Measurements from ENCODE around the gene EZR.

Gene EZR

DNA sequence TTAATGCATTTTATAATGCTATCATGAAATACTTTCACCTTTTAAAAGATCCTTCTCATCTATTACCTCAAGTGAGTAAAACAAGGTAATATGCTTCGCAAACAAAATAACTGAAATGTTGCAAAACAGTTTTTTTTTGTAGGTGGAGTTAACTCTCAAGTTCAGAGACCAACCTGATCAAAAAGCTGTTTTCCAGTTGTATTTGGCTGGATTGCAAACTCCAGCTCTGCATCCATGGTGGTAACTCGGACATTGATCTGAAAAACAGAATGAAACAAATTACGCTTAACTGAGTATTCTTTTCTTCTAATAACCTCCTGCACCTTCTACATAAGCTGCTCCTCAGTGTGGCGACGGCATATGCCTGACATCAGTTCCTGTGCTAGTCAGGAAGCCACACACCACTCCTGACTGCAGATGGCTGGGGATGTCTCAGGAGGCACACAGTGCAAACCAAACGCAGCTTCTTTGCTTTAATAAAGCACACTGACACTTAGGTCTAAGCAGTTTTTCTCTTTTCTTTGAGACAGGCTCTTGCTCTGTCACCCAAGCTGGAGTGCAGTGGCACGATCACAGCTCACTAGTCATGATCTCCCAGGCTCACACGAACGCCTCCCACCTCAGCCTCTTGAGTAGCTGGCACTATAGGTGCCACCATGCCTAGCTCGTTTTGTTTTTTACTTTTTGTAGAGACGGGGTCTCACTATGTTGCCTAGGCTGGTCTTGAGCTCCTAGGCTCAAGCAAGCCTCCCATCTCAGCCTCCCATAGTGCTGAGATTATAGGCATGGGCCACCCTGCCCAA, 29.9 kb downstream of the EZR start:
- H3K27ac ChIP-seq, result no peak overlapping the region
- TF ChIP-seq ZFX (IDR thresholded peaks at IDR 0.05; ENCODE audit: borderline replicate concordance), result no peak

DNA sequence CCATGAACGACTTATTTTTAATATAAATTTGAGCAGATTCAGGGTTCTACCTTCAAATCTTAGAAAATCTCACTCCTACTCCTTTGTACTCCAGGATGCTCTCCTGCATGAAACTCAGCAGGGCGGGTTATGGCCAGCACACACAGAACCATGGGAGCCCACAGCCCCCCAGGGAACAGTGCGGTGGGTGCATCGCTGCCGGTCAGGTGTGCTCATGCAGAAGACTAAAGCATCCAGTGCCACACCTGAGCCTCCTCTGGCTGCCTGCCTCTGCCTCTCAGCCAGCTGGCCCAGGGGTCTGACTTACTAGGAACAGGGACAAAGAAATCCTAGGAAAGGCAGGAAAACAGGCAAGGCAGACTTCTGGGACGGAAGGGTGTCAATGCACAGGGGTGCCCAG, 31.8 kb downstream of the EZR start:
- no peak overlapping the region for H3K27ac ChIP-seq
- TF ChIP-seq CTCF (IDR thresholded peaks at IDR 0.05) (no peak), ZFX (IDR thresholded peaks at IDR 0.05; ENCODE audit: borderline replicate concordance) (no peak)

GRCh38 chr6:158786645-158787304, 32.4 kb downstream of the EZR start:
- no peak for TF ChIP-seq ZFX (IDR thresholded peaks at IDR 0.05; ENCODE audit: borderline replicate concordance)
- TF ChIP-seq CTCF (IDR thresholded peaks at IDR 0.05), result no peak
- H3K27ac ChIP-seq, result no peak overlapping the region

DNA sequence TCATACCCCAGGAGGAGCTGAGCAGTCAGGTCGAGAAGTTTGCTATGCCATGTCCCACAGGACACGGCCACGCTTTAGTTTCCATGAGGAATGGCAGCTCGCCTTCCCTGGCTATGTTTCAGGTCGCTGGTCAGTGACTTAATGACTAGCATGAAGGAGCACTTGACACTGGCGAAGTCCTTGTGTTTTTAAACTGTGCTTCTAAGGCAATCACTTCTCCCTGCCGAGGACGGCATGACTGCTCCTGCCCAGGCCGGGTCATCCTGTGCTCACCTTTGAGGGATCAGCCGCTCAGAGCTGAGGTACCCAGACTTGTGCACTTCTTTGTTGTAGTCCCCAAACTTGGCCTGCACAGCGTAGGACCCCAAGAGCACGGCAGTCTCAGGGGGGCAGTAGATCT, 34.1 kb downstream of the EZR start:
- H3K27ac ChIP-seq, result no peak overlapping the region
- TF ChIP-seq ZFX (IDR thresholded peaks at IDR 0.05; ENCODE audit: borderline replicate concordance), result no peak
- TF ChIP-seq CTCF (IDR thresholded peaks at IDR 0.05), result no peak

- TF ChIP-seq CTCF (IDR thresholded peaks at IDR 0.05), result no peak
- no peak for TF ChIP-seq ZFX (IDR thresholded peaks at IDR 0.05; ENCODE audit: borderline replicate concordance)
- H3K27ac ChIP-seq, result no peak overlapping the region
These were observed 34.7 kb downstream of the EZR start for GRCh38 chr6:158784505-158784904.

GRCh38 chr6:158783851-158784250, 35.3 kb downstream of the EZR start:
- H3K27ac ChIP-seq, result no peak overlapping the region; the same call in 1 of the 2 replicates
- TF ChIP-seq ZFX (IDR thresholded peaks at IDR 0.05; ENCODE audit: borderline replicate concordance) (no peak), CTCF (IDR thresholded peaks at IDR 0.05) (no peak)

DNA sequence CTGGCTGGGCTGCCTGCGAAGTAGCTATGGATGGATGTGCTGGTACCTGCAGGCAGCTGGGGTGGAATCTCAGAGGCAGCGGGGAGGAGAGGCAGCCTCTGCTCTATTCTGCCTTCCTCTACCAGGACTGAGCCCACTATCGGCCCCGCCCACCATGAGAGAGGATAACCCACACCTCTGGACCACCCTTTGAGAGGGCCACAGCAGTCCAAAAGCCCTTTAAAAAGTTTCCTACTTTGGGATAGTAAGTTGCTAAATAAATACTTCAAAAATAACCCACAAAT, 36.1 kb downstream of the EZR start:
- H3K27ac ChIP-seq, result peak overlapping the region; percentile 87
- TF ChIP-seq ZFX (IDR thresholded peaks at IDR 0.05; ENCODE audit: borderline replicate concordance) (no peak), CTCF (IDR thresholded peaks at IDR 0.05) (no peak)

Data from 22Rv1 (cell line).